Thyroid gland (tissue), 4 donors: Measurements from ENCODE around the gene CACNA1E. TPM values are rescaled to one million over a fixed set of nuclear protein-coding genes. Genes with fewer than 3 reads are reported as not detected.

Experiments used
- DNase-seq, 2 donors: peaks; one replicate each; pipeline ENCODE4 v3.0.0-alpha.2; 2019
- H3K27ac ChIP-seq, 3 donors: fragments of 200-600 bp; sonication (generic); 1 replicate in 2 of 3; 2 replicates in 1 of 3; pipeline ENCODE4 v1.5.1; 2016 to 2019; ENCODE audit warnings: mild to moderate bottlenecking in 1 of 3, moderate library complexity in 1 of 3
- H3K27me3 ChIP-seq: fragments of 200-600 bp; sonication (generic); one replicate; pipeline ENCODE4 v1.5.1; 2019
- H3K36me3 ChIP-seq, 2 donors: fragments of 200-600 bp; sonication (generic); one replicate each; pipeline ENCODE4 v1.5.1; 2016 to 2019
- H3K4me1 ChIP-seq, 2 donors: fragments of 200-600 bp; sonication (generic); one replicate each; pipeline ENCODE4 v1.5.1; 2017 to 2019
- H3K4me3 ChIP-seq, 3 donors: fragments of 200-600 bp; sonication (generic); replicated peaks in 1 of 3; 1 replicate in 2 of 3; 2 replicates in 1 of 3; pipeline ENCODE4 v1.5.1; 2016; ENCODE audit warnings: mild to moderate bottlenecking in 1 of 3
- H3K9me3 ChIP-seq: fragments of 200-600 bp; sonication (generic); one replicate; pipeline ENCODE4 v1.5.1; 2017
- POLR2A ChIP-seq, 2 donors: fragments of 450-650 bp; IDR thresholded peaks; one replicate each; pipeline ENCODE4 v1.6.1; 2017; ENCODE audit warnings: antibody characterized with exemption in 2 of 2, mild to moderate bottlenecking in 2 of 2, moderate library complexity in 1 of 2
- WGBS, 2 donors: methylation state at CpG; one replicate each; pipeline ENCODE4 v1.1.5; 2017; 5-methylcytosine and 5-hydroxymethylcytosine counted together
- intact Hi-C: fragments of 100-400 bp; cut with DNase I; formaldehyde crosslinking; loops from one replicate; pipeline ENCODE4 v1.15.1; 2023
- total RNA-seq, 4 donors: library from RNA; depleted of rRNA; stranded (reverse); fragments of >200 nt; gene quantifications; one replicate each; pipeline ENCODE4 v1.2.3, GENCODE V29; 2016
- TF ChIP-seq, protein P1 (sequence below), 6 experiments: fragments of 200-600 bp in 3 of 6; fragments of 450-650 bp in 3 of 6; sonication (generic) in 3 of 6; IDR thresholded peaks; one replicate each; pipeline ENCODE4 v1.5.1; 2016 to 2019; ENCODE audit warnings: antibody characterized with exemption in 6 of 6, mild to moderate bottlenecking in 2 of 6, inconsistent platforms in 1 of 6, moderate library complexity in 1 of 6

CACNA1E gene
- total RNA-seq, 4 donors from 2014 or later = under 0.01 to 0.46 (median 0.15) TPM

DNA sequence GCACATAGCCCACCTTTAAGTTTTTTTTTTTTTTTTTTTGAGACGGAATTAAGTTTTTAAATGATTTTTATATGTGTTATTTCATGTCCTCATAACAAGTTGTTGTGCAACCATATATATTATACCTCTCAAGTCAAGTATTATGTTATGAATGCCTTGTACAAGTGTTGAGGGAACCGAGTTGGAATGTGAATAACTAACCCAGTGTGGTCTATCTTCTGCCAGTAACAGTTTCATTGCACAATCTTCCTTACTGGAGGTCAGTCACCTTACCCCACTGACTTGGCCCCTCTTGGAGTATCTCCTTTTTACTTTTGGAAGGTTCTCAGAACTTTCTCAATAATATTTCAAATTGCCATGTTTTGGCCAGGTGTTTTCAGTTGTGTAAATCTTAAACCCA is 201.9 kb downstream of the CACNA1E start:
- Histone ChIP-seq H3K4me1 (no peaks in the 10 kb centered on the region), H3K36me3 (no peaks in the 10 kb centered on the region), H3K27ac (no peak overlapping the region), H3K4me3 (no peak overlapping the region), H3K27me3 (no peaks in the 10 kb centered on the region), H3K9me3 (no peaks in the 10 kb centered on the region)
- no peak for DNase-seq
- intact Hi-C loops = no loop called here
- WGBS, 2 donors = 68 to 73% methylated on average over 2 of the region's 2 CpGs
- no peak for TF ChIP-seq POLR2A (IDR thresholded peaks at IDR 0.05)
- TF ChIP-seq, protein P1, sequence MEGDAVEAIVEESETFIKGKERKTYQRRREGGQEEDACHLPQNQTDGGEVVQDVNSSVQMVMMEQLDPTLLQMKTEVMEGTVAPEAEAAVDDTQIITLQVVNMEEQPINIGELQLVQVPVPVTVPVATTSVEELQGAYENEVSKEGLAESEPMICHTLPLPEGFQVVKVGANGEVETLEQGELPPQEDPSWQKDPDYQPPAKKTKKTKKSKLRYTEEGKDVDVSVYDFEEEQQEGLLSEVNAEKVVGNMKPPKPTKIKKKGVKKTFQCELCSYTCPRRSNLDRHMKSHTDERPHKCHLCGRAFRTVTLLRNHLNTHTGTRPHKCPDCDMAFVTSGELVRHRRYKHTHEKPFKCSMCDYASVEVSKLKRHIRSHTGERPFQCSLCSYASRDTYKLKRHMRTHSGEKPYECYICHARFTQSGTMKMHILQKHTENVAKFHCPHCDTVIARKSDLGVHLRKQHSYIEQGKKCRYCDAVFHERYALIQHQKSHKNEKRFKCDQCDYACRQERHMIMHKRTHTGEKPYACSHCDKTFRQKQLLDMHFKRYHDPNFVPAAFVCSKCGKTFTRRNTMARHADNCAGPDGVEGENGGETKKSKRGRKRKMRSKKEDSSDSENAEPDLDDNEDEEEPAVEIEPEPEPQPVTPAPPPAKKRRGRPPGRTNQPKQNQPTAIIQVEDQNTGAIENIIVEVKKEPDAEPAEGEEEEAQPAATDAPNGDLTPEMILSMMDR (IDR thresholded peaks at IDR 0.05) = no peak

DNA sequence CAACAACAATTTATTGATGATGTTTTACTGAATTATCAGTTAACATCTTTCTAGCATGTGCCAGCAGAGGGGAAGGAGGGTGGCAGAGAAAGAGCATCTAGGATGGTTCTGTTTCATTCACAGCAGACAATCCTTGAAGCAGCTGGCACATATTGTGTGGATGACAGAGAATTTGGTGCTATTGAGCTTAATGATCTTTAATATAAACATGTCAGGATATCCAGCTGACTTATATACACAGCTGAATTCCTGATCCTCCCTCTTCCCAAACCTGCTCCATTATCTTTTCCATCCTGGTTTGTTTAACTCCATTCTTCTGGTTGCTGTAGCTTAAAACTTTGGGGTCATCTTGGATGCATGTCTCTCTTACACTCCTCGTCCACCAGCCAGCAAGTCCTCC is 218.6 kb downstream of the CACNA1E start:
- no peak for TF ChIP-seq POLR2A (IDR thresholded peaks at IDR 0.05)
- TF ChIP-seq, protein P1 (IDR thresholded peaks at IDR 0.05) = no peak
- H3K36me3 ChIP-seq = no peaks in the 10 kb centered on the region
- H3K4me1 ChIP-seq = peaks cover 0 to 4% of the 10 kb centered on the region in 2 donors
- no peaks in the 10 kb centered on the region for H3K27me3 ChIP-seq
- 71 to 81% methylated on average over 1 of the region's 1 CpG for WGBS, 2 donors
- no peak overlapping the region for H3K27ac ChIP-seq
- intact Hi-C loops = no loop called here
- no peaks in the 10 kb centered on the region for H3K9me3 ChIP-seq
- no peak for DNase-seq
- no peak overlapping the region for H3K4me3 ChIP-seq

- 50 to 51% methylated on average over 8 of the region's 8 CpGs for whole genome bisulfite sequencing, 2 donors
- DNase-seq = peak; percentile 6 to 26
- Histone ChIP-seq H3K4me1 (peaks cover 0 to 4% of the 10 kb centered on the region in 2 donors), H3K27ac (no peak overlapping the region), H3K9me3 (no peaks in the 10 kb centered on the region), H3K4me3 (no peak overlapping the region), H3K36me3 (no peaks in the 10 kb centered on the region), H3K27me3 (no peaks in the 10 kb centered on the region)
- TF ChIP-seq, protein P1 (IDR thresholded peaks at IDR 0.05) = no peak
- no peak for TF ChIP-seq POLR2A (IDR thresholded peaks at IDR 0.05)
- intact Hi-C loops = no loop called here
Observed at GRCh38 chr1:181704546-181704945, 221.2 kb downstream of the CACNA1E start.

DNA sequence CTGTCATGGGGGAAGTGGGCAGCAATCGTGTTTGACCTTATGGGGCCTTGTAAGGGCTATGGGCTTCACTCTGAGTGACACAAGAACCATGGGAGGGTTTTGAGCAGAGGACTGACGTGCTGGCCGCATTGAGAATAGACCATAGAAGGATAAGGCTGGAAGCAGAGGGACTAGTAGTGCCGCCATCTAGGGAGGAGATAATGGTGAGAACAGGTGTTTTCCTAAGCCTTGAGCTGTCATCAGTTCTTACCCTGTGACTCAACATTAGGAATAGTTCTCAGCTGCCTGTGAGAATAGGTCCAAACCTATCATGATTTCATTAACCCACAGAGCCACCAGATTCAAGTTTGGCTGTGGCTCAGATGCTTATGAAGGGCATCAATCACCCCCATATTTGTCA is 228.5 kb downstream of the CACNA1E start:
- 88 to 90% methylated on average over 4 of the region's 4 CpGs for whole genome bisulfite sequencing, 2 donors
- Histone ChIP-seq H3K27ac (no peak overlapping the region), H3K9me3 (no peaks in the 10 kb centered on the region), H3K36me3 (no peaks in the 10 kb centered on the region), H3K4me3 (no peak overlapping the region), H3K4me1 (no peaks in the 10 kb centered on the region), H3K27me3 (no peaks in the 10 kb centered on the region)
- no peak for TF ChIP-seq POLR2A (IDR thresholded peaks at IDR 0.05)
- TF ChIP-seq, protein P1 (IDR thresholded peaks at IDR 0.05) = no peak
- no peak for DNase-seq
- intact Hi-C loops = no loop called here

DNA sequence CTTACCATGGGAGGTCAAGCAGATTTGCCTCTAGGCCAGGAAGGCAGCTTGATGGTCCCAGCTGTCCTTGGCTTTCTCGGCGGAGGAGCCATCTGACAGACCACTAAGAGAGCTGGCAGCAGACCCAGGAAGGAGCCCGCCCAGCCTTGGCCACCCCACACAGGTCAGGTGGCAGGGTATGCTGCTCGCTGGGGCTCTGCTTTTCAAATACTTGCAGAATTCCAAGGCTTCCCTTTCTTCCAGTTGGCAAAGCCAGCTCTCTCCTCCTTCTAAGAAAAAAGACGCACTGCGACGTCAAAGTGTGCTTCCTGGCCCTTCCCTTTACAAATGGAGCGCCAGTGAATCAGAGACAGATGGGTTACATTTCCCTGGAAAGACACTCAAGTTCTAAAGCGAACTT is 229.4 kb downstream of the CACNA1E start:
- WGBS, 2 donors = 78 to 81% methylated on average over 9 of the region's 9 CpGs
- no peak overlapping the region for H3K4me3 ChIP-seq
- no peak for TF ChIP-seq POLR2A (IDR thresholded peaks at IDR 0.05)
- TF ChIP-seq, protein P1 (IDR thresholded peaks at IDR 0.05) = no peak
- no peak overlapping the region for H3K27ac ChIP-seq
- H3K36me3 ChIP-seq = no peaks in the 10 kb centered on the region
- H3K27me3 ChIP-seq = no peaks in the 10 kb centered on the region
- intact Hi-C loops = no loop called here
- DNase-seq = no peak
- no peaks in the 10 kb centered on the region for H3K4me1 ChIP-seq
- no peaks in the 10 kb centered on the region for H3K9me3 ChIP-seq
